Bone marrow (tissue), 2 donors: ENCODE measurements around the gene GAS2L3.
A peak's percentile ranks its signal among the peaks of the same experiment; 100 is the strongest.
"Not testable (repeated sequence)": the region's sequence is repeated elsewhere in the genome, so short reads cannot be mapped to it uniquely, and the experiment has no call there.

Source experiments
- DNase-seq, 2 donors: peaks; one replicate each; lab custom pipeline; 2025; lab: John Stamatoyannopoulos, UW

GAS2L3 gene

GRCh38 chr12:100574187-100575074, 947 bp downstream of the GAS2L3 start:
- DNase-seq = no peak

GRCh38 chr12:100576331-100577036, 3.0 kb downstream of the GAS2L3 start:
- no peak for DNase-seq

GRCh38 chr12:100578923-100579322, 5.4 kb downstream of the GAS2L3 start:
- no peak for DNase-seq

- no peak for DNase-seq
Observed at GRCh38 chr12:100579844-100580243, 6.4 kb downstream of the GAS2L3 start.

GRCh38 chr12:100584256-100584655, 10.8 kb downstream of the GAS2L3 start:
- DNase-seq = no peak

GRCh38 chr12:100591979-100592378, 18.5 kb downstream of the GAS2L3 start:
- DNase-seq = no peak

GRCh38 chr12:100593490-100593889, 20.0 kb downstream of the GAS2L3 start:
- no peak for DNase-seq

- no peak for DNase-seq
Observed at GRCh38 chr12:100601626-100602025, 28.1 kb downstream of the GAS2L3 start.

GRCh38 chr12:100602997-100603396, 29.5 kb downstream of the GAS2L3 start:
- not testable (repeated sequence) for DNase-seq

GRCh38 chr12:100608776-100609175, 35.3 kb downstream of the GAS2L3 start:
- peak in 1 of 2 donors; percentile 10 for DNase-seq

GRCh38 chr12:100610666-100611430, 37.4 kb downstream of the GAS2L3 start:
- no peak for DNase-seq

GRCh38 chr12:100612606-100613005, 39.1 kb downstream of the GAS2L3 start:
- DNase-seq = no peak

- DNase-seq = no peak
Observed at GRCh38 chr12:100624571-100624970, 51.1 kb downstream of the GAS2L3 start.

- DNase-seq = no peak
Observed at GRCh38 chr12:100632445-100632892, 59.0 kb downstream of the GAS2L3 start.

GRCh38 chr12:100633082-100633785, 59.8 kb downstream of the GAS2L3 start:
- DNase-seq = not testable (repeated sequence)

GRCh38 chr12:100643246-100643645, 69.8 kb downstream of the GAS2L3 start:
- no peak for DNase-seq

- DNase-seq = no peak
Observed at GRCh38 chr12:100646896-100647295, 73.4 kb downstream of the GAS2L3 start.

GRCh38 chr12:100651108-100651507, 77.6 kb downstream of the GAS2L3 start:
- DNase-seq = no peak

- no peak for DNase-seq
Observed at GRCh38 chr12:100651694-100652093, 78.2 kb downstream of the GAS2L3 start.

- DNase-seq = no peak
Observed at GRCh38 chr12:100652488-100652887, 79.0 kb downstream of the GAS2L3 start.

- no peak for DNase-seq
Observed at GRCh38 chr12:100656141-100656540, 82.7 kb downstream of the GAS2L3 start.

GRCh38 chr12:100656856-100657255, 83.4 kb downstream of the GAS2L3 start:
- no peak for DNase-seq
